ENCODE data around the gene HDHD2.

GRCh38 chr18:47063096-47063495, 87.2 kb downstream of the HDHD2 start:
- TF ChIP-seq L3MBTL2 (conservative IDR thresholded peaks at IDR 0.05), result no peak
- TF ChIP-seq SP1 (IDR thresholded peaks at IDR 0.05), result no peak
- no peak for TF ChIP-seq BHLHE40 (IDR thresholded peaks at IDR 0.05; ENCODE audit: borderline replicate concordance)
- TF ChIP-seq FOXM1 (IDR thresholded peaks at IDR 0.05; ENCODE audit: borderline replicate concordance), result no peak
- TF ChIP-seq LEF1 (IDR thresholded peaks at IDR 0.05; ENCODE audit: borderline replicate concordance), result no peak

Measured in HEK293T (cell line).